HCT116 (cell line): ENCODE data around the gene SERPINI1.

ENCODE experiments used
- CBX3 ChIP-seq: IDR thresholded peaks from 2 replicates; pipeline ENCODE4 v1.6.1; 2012; ENCODE audit warnings: low read depth
- CEBPB ChIP-seq: IDR thresholded peaks from 2 replicates; pipeline ENCODE4 v1.6.1; 2012; ENCODE audit warnings: low read depth
- CTCF ChIP-seq, 3 experiments: fragments of 200-600 bp in 1 of 3; sonication (generic) in 1 of 3; IDR thresholded peaks in 2 of 3; conservative IDR thresholded peaks in 1 of 3; 2 replicates each; pipeline ENCODE4 v1.5.1; 2012 to 2017; ENCODE audit warnings: low read depth in 2 of 3, low read length in 2 of 3, antibody characterized with exemption in 1 of 3, borderline replicate concordance in 1 of 3, control low read depth in 1 of 3, mild to moderate bottlenecking in 1 of 3, mixed read lengths in 1 of 3, mixed run types in 1 of 3, moderate library complexity in 1 of 3; ENCODE audit not compliant: insufficient read depth in 1 of 3
- MAX ChIP-seq: IDR thresholded peaks from 2 replicates; pipeline ENCODE4 v1.6.1; 2012
- POLR2A ChIP-seq: IDR thresholded peaks from 2 replicates; pipeline ENCODE4 v1.7.0; 2011; ENCODE audit warnings: borderline replicate concordance; ENCODE audit not compliant: insufficient read depth, insufficient read length; ENCODE audit errors: extremely low read depth
- POLR2AphosphoS5 ChIP-seq: IDR thresholded peaks from 2 replicates; pipeline ENCODE4 v1.6.1; 2011; ENCODE audit warnings: mild to moderate bottlenecking, low read depth, low read length, moderate library complexity

DNA sequence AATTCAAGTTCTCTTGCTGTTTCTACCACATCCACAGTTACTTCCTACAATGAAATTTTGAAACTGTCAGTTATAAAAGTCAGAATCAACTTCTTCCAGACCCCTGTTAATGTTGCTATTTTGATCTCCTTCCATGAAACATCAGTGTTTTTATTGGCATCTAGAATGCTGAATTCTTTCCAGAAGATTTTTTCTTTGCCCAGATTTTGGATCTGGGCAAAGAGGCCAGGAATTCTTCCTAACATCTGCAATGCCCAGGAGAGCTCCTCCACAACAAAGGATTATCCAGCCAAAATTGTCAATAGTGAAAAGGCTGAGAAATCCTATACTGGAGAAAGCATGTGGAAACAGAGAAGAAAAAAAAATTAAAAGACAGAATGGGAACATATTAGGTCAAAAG is 75.5 kb downstream of the SERPINI1 start:
- TF ChIP-seq POLR2AphosphoS5 (no peak), POLR2A (no peak), MAX (no peak), CEBPB (no peak), CBX3 (no peak), CTCF (IDR thresholded peaks at IDR 0.05 in 2 of 3, conservative IDR thresholded peaks at IDR 0.05 in 1 of 3; ENCODE audit: borderline replicate concordance in 1 of 3, insufficient read depth in 1 of 3, low read depth in 2 of 3, low read length in 2 of 3) (no peak)
